ENCODE results near the gene NBPF8. TPM values are rescaled to one million over a fixed set of nuclear protein-coding genes. Genes with fewer than 3 reads are reported as not detected.

Gene NBPF8, protein sequence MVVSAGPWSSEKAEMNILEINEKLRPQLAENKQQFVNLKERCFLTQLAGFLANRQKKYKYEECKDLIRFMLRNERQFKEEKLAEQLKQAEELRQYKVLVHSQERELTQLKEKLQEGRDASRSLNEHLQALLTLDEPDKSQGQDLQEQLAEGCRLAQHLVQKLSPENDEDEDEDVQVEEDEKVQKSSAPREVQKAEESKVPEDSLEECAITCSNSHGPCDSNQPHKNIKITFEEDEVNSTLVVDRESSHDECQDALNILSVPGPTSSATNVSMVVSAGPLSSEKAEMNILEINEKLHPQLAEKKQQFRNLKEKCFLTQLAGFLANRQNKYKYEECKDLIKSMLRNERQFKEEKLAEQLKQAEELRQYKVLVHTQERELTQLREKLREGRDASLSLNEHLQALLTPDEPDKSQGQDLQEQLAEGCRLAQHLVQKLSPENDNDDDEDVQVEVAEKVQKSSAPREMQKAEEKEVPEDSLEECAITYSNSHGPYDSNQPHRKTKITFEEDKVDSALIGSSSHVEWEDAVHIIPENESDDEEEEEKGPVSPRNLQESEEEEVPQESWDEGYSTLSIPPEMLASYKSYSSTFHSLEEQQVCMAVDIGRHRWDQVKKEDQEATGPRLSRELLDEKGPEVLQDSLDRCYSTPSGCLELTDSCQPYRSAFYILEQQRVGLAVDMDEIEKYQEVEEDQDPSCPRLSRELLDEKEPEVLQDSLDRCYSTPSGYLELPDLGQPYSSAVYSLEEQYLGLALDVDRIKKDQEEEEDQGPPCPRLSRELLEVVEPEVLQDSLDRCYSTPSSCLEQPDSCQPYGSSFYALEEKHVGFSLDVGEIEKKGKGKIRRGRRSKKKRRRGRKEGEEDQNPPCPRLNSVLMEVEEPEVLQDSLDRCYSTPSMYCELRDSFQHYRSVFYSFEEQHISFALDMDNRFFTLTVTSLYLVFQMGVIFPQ
- total RNA-seq = 2.5 and 3.6 TPM in 2 replicates

GRCh38 chr1:120414911-120415480, at the start of gene NBPF8:
Gene NBPF8 (plus strand): TSS chr1:120415035. CDS start chr1:120436523, 21,488 bp downstream.

Other genes with a start within 250 kb of the NBPF8 start
- 11.1 and 14.6 TPM in 2 replicates for gene SEC22B, start 238.5 kb upstream of the NBPF8 start, total RNA-seq